ENCODE measurements around the gene ALG5.

Gene ALG5

GRCh38 chr13:37026771-37027170, 27.6 kb upstream of the ALG5 start:
- Histone ChIP-seq H3K9ac (no peak overlapping the region), H3K79me2 (ENCODE audit: insufficient read depth, low read depth) (no peaks in the 10 kb centered on the region), H3K36me3 (ENCODE audit: insufficient read depth) (no peaks in the 10 kb centered on the region), H3K27me3 (ENCODE audit: insufficient read depth, low read depth) (no peaks in the 10 kb centered on the region), H2AFZ (ENCODE audit: low read depth) (no peak overlapping the region), H4K20me1 (ENCODE audit: insufficient read depth) (no peaks in the 10 kb centered on the region), H3K4me3 (IDR thresholded peaks at IDR 0.05; ENCODE audit: insufficient read depth, low read depth, low read length) (no peak overlapping the region), H3K4me1 (ENCODE audit: low read depth, poor library complexity, severe bottlenecking) (no peaks in the 10 kb centered on the region), H3K27ac (no peak overlapping the region), H3K4me2 (no peak overlapping the region)
- TF ChIP-seq CTCF (conservative IDR thresholded peaks at IDR 0.05; ENCODE audit: low read depth, low read length), result no peak

GRCh38 chr13:37023871-37024270, 24.7 kb upstream of the ALG5 start:
- Histone ChIP-seq H3K27me3 (ENCODE audit: insufficient read depth, low read depth) (no peaks in the 10 kb centered on the region), H4K20me1 (ENCODE audit: insufficient read depth) (no peaks in the 10 kb centered on the region), H3K36me3 (ENCODE audit: insufficient read depth) (0 out of 2 replicates have a peak, but pooled peaks cover 2% of the 10 kb centered on the region), H3K9ac (no peak overlapping the region), H3K79me2 (ENCODE audit: insufficient read depth, low read depth) (no peaks in the 10 kb centered on the region), H3K27ac (no peak overlapping the region), H3K4me2 (no peak overlapping the region), H3K4me3 (IDR thresholded peaks at IDR 0.05; ENCODE audit: insufficient read depth, low read depth, low read length) (no peak overlapping the region), H3K4me1 (ENCODE audit: low read depth, poor library complexity, severe bottlenecking) (no peaks in the 10 kb centered on the region), H2AFZ (ENCODE audit: low read depth) (no peak overlapping the region)
- no peak for TF ChIP-seq CTCF (conservative IDR thresholded peaks at IDR 0.05; ENCODE audit: low read depth, low read length)

- no peak overlapping the region for H3K9ac ChIP-seq
- H3K27ac ChIP-seq, result no peak overlapping the region
- no peaks in the 10 kb centered on the region for H4K20me1 ChIP-seq (ENCODE audit: insufficient read depth)
- H3K27me3 ChIP-seq (ENCODE audit: insufficient read depth, low read depth), result no peaks in the 10 kb centered on the region
- no peak overlapping the region for H3K4me2 ChIP-seq
- no peak overlapping the region for H3K4me3 ChIP-seq (IDR thresholded peaks at IDR 0.05; ENCODE audit: insufficient read depth, low read depth, low read length)
- H3K79me2 ChIP-seq (ENCODE audit: insufficient read depth, low read depth), result no peaks in the 10 kb centered on the region
- H3K36me3 ChIP-seq (ENCODE audit: insufficient read depth), result no peaks in the 10 kb centered on the region
- no peak overlapping the region for H2AFZ ChIP-seq (ENCODE audit: low read depth)
- no peak for TF ChIP-seq CTCF (conservative IDR thresholded peaks at IDR 0.05; ENCODE audit: low read depth, low read length)
- H3K4me1 ChIP-seq (ENCODE audit: low read depth, poor library complexity, severe bottlenecking), result no peaks in the 10 kb centered on the region
Observed at GRCh38 chr13:37014609-37015008, 15.5 kb upstream of the ALG5 start.

GRCh38 chr13:37011788-37012187, 12.6 kb upstream of the ALG5 start:
- Histone ChIP-seq H3K36me3 (ENCODE audit: insufficient read depth) (no peaks in the 10 kb centered on the region), H4K20me1 (ENCODE audit: insufficient read depth) (no peaks in the 10 kb centered on the region), H2AFZ (ENCODE audit: low read depth) (no peak overlapping the region), H3K79me2 (ENCODE audit: insufficient read depth, low read depth) (no peaks in the 10 kb centered on the region), H3K9ac (no peak overlapping the region), H3K27ac (no peak overlapping the region), H3K4me3 (IDR thresholded peaks at IDR 0.05; ENCODE audit: insufficient read depth, low read depth, low read length) (no peak overlapping the region), H3K4me1 (ENCODE audit: low read depth, poor library complexity, severe bottlenecking) (no peaks in the 10 kb centered on the region), H3K4me2 (no peak overlapping the region), H3K27me3 (ENCODE audit: insufficient read depth, low read depth) (no peaks in the 10 kb centered on the region)
- TF ChIP-seq CTCF (conservative IDR thresholded peaks at IDR 0.05; ENCODE audit: low read depth, low read length), result no peak

All from KMS-11 (cell line).